Measurements from ENCODE around the gene TLR8. TPM values are rescaled to one million over a fixed set of nuclear protein-coding genes. Genes with fewer than 3 reads are reported as not detected.

The TLR8 gene
- polyA plus RNA-seq, 2 donors: 0.02 to 0.08 TPM

GRCh38 chrX:12894074-12895030, 12.1 kb upstream of the TLR8 start:
- no peak overlapping the region for H3K27ac ChIP-seq (ENCODE audit: low read depth in 2 of 2, low read length in 1 of 2)
- no peak overlapping the region for H3K4me3 ChIP-seq (ENCODE audit: low read depth in 1 of 2, low read length in 2 of 2)
- no peaks in the 10 kb centered on the region for H3K27me3 ChIP-seq (ENCODE audit: control insufficient read depth in 1 of 2, insufficient read depth in 2 of 2, low read length in 2 of 2)
- 34 to 51% methylated on average over 12 of the region's 12 CpGs for WGBS, 2 donors
- no peaks in the 10 kb centered on the region for H3K9me3 ChIP-seq (ENCODE audit: control insufficient read depth in 2 of 2, insufficient read depth in 1 of 2, low read depth in 1 of 2, low read length in 1 of 2)
- H3K36me3 ChIP-seq (ENCODE audit: control insufficient read depth in 2 of 2, insufficient read depth in 2 of 2, low read length in 1 of 2): no peaks in the 10 kb centered on the region
- H3K4me1 ChIP-seq (ENCODE audit: control insufficient read depth in 2 of 2, insufficient read depth in 2 of 2, low read length in 1 of 2): no peaks in the 10 kb centered on the region

GRCh38 chrX:12895866-12896265, 10.6 kb upstream of the TLR8 start:
- Histone ChIP-seq H3K27ac (ENCODE audit: low read depth in 2 of 2, low read length in 1 of 2) (no peak overlapping the region), H3K36me3 (ENCODE audit: control insufficient read depth in 2 of 2, insufficient read depth in 2 of 2, low read length in 1 of 2) (no peaks in the 10 kb centered on the region)
- 48 to 50% methylated on average over 2 of the region's 2 CpGs for whole genome bisulfite sequencing, 2 donors

DNA sequence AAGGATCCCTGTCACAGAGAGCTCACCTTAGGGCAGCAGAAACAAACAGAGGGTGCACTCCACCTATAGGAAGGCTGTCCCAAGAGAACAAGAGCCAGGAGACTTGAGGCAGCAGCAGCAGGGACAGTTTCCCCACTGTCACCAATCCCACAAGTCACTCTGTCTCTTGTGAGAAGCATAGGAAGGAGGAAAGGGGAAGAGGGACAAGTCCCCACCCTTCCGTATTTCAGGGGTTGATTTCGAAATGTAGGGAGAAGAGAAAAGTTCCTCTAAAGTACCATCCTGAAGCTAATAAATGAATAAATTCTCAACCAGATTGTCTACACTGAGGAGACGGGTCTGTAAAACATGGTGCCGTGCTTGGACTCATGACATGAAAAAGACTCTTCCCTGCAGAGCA, 9.5 kb upstream of the TLR8 start:
- Histone ChIP-seq H3K9me3 (ENCODE audit: control insufficient read depth in 2 of 2, insufficient read depth in 1 of 2, low read depth in 1 of 2, low read length in 1 of 2) (no peaks in the 10 kb centered on the region), H3K4me1 (ENCODE audit: control insufficient read depth in 2 of 2, insufficient read depth in 2 of 2, low read length in 1 of 2) (no peaks in the 10 kb centered on the region), H3K4me3 (ENCODE audit: low read depth in 1 of 2, low read length in 2 of 2) (no peak overlapping the region), H3K27ac (ENCODE audit: low read depth in 2 of 2, low read length in 1 of 2) (no peak overlapping the region), H3K27me3 (ENCODE audit: control insufficient read depth in 1 of 2, insufficient read depth in 2 of 2, low read length in 2 of 2) (no peaks in the 10 kb centered on the region), H3K36me3 (ENCODE audit: control insufficient read depth in 2 of 2, insufficient read depth in 2 of 2, low read length in 1 of 2) (no peaks in the 10 kb centered on the region)
- 84 to 93% methylated on average over 4 of the region's 4 CpGs for WGBS, 2 donors

More at GRCh38 chrX:12895866-12896265, 10.6 kb upstream of the TLR8 start:
- Histone ChIP-seq H3K4me3 (ENCODE audit: low read depth in 1 of 2, low read length in 2 of 2) (no peak overlapping the region), H3K27me3 (ENCODE audit: control insufficient read depth in 1 of 2, insufficient read depth in 2 of 2, low read length in 2 of 2) (no peaks in the 10 kb centered on the region), H3K9me3 (ENCODE audit: control insufficient read depth in 2 of 2, insufficient read depth in 1 of 2, low read depth in 1 of 2, low read length in 1 of 2) (no peaks in the 10 kb centered on the region), H3K4me1 (ENCODE audit: control insufficient read depth in 2 of 2, insufficient read depth in 2 of 2, low read length in 1 of 2) (no peaks in the 10 kb centered on the region)

- H3K27me3 ChIP-seq (ENCODE audit: control insufficient read depth in 1 of 2, insufficient read depth in 2 of 2, low read length in 2 of 2): no peaks in the 10 kb centered on the region
- no peak overlapping the region for H3K4me3 ChIP-seq (ENCODE audit: low read depth in 1 of 2, low read length in 2 of 2)
- H3K9me3 ChIP-seq (ENCODE audit: control insufficient read depth in 2 of 2, insufficient read depth in 1 of 2, low read depth in 1 of 2, low read length in 1 of 2): no peaks in the 10 kb centered on the region
- no peaks in the 10 kb centered on the region for H3K36me3 ChIP-seq (ENCODE audit: control insufficient read depth in 2 of 2, insufficient read depth in 2 of 2, low read length in 1 of 2)
- WGBS, 2 donors: 87 to 93% methylated on average over 5 of the region's 5 CpGs
- no peak overlapping the region for H3K27ac ChIP-seq (ENCODE audit: low read depth in 2 of 2, low read length in 1 of 2)
- no peaks in the 10 kb centered on the region for H3K4me1 ChIP-seq (ENCODE audit: control insufficient read depth in 2 of 2, insufficient read depth in 2 of 2, low read length in 1 of 2)
Measured at GRCh38 chrX:12898073-12898472, 8.3 kb upstream of the TLR8 start.

GRCh38 chrX:12899506-12899905, 6.9 kb upstream of the TLR8 start:
- H3K36me3 ChIP-seq (ENCODE audit: control insufficient read depth in 2 of 2, insufficient read depth in 2 of 2, low read length in 1 of 2): no peaks in the 10 kb centered on the region
- H3K9me3 ChIP-seq (ENCODE audit: control insufficient read depth in 2 of 2, insufficient read depth in 1 of 2, low read depth in 1 of 2, low read length in 1 of 2): no peaks in the 10 kb centered on the region
- WGBS, 2 donors: 52 to 58% methylated on average over 7 of the region's 7 CpGs
- no peak overlapping the region for H3K27ac ChIP-seq (ENCODE audit: low read depth in 2 of 2, low read length in 1 of 2)
- H3K4me1 ChIP-seq (ENCODE audit: control insufficient read depth in 2 of 2, insufficient read depth in 2 of 2, low read length in 1 of 2): no peaks in the 10 kb centered on the region
- H3K4me3 ChIP-seq (ENCODE audit: low read depth in 1 of 2, low read length in 2 of 2): no peak overlapping the region
- H3K27me3 ChIP-seq (ENCODE audit: control insufficient read depth in 1 of 2, insufficient read depth in 2 of 2, low read length in 2 of 2): no peaks in the 10 kb centered on the region

- Histone ChIP-seq H3K36me3 (ENCODE audit: control insufficient read depth in 2 of 2, insufficient read depth in 2 of 2, low read length in 1 of 2) (no peaks in the 10 kb centered on the region), H3K4me3 (ENCODE audit: low read depth in 1 of 2, low read length in 2 of 2) (no peak overlapping the region), H3K4me1 (ENCODE audit: control insufficient read depth in 2 of 2, insufficient read depth in 2 of 2, low read length in 1 of 2) (no peaks in the 10 kb centered on the region), H3K27me3 (ENCODE audit: control insufficient read depth in 1 of 2, insufficient read depth in 2 of 2, low read length in 2 of 2) (no peaks in the 10 kb centered on the region), H3K27ac (ENCODE audit: low read depth in 2 of 2, low read length in 1 of 2) (no peak overlapping the region), H3K9me3 (ENCODE audit: control insufficient read depth in 2 of 2, insufficient read depth in 1 of 2, low read depth in 1 of 2, low read length in 1 of 2) (no peaks in the 10 kb centered on the region)
- WGBS, 2 donors: 14 to 17% methylated on average over 10 of the region's 10 CpGs
Measured at GRCh38 chrX:12901486-12901885, 4.9 kb upstream of the TLR8 start.

DNA sequence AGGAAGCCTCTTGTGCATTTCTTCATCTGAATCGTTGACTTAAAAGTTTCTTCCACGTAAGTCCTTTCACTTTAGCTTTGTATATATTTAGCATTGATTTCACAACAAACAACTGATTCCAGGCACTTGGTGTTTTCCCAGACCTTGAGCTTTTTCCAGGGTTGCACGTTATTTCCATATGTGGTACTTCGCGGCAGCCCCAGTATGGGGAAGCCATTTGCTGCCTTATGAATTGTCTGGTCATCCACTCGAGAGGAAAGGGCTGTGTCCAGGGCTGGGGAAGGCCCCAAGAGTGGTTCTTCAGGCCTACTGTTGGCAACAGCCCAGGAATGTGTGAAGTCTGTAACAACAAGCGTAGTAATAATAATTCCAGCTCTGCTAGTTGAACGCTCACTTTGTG, 2.8 kb upstream of the TLR8 start:
- 63 to 67% methylated on average over 8 of the region's 8 CpGs for WGBS, 2 donors
- Histone ChIP-seq H3K27ac (ENCODE audit: low read depth in 2 of 2, low read length in 1 of 2) (no peak overlapping the region), H3K27me3 (ENCODE audit: control insufficient read depth in 1 of 2, insufficient read depth in 2 of 2, low read length in 2 of 2) (no peaks in the 10 kb centered on the region), H3K9me3 (ENCODE audit: control insufficient read depth in 2 of 2, insufficient read depth in 1 of 2, low read depth in 1 of 2, low read length in 1 of 2) (no peaks in the 10 kb centered on the region), H3K4me3 (ENCODE audit: low read depth in 1 of 2, low read length in 2 of 2) (no peak overlapping the region), H3K36me3 (ENCODE audit: control insufficient read depth in 2 of 2, insufficient read depth in 2 of 2, low read length in 1 of 2) (no peaks in the 10 kb centered on the region), H3K4me1 (ENCODE audit: control insufficient read depth in 2 of 2, insufficient read depth in 2 of 2, low read length in 1 of 2) (no peaks in the 10 kb centered on the region)

DNA sequence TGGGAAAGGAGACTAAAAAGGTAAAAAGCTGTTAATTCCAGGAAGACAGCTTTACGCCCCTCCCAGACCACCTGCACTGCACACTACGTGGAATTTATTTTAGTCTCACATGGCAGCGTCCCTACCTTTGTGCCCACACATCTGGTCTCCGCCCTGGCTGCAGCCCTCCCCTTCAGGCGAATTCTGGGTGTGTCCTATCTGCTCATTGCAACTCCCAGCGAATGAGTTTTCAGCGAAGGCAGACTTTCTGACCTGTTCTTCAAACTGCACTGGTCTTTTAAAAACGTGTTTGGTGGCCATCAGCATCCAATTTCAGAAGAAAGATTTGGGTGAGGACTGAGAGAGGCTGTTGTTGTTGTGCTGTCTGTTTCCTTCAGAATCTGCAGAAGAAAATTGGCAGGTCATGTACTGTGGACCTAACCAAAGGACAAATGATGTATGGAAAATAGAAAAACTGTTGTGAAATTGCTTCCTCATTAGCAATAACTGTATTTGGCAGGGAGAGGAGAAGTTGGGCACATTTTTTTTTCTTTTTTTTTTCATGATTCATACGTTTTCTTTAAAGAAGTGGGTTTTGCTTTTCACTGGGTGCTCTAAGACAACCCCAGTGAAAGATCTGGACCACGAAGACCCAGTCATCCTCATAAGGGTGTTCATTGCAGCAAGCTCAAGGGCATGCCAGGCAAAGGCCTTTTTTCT, 4.2 kb downstream of the TLR8 start:
- no peak overlapping the region for H3K4me3 ChIP-seq (ENCODE audit: low read depth in 1 of 2, low read length in 2 of 2)
- no peaks in the 10 kb centered on the region for H3K36me3 ChIP-seq (ENCODE audit: control insufficient read depth in 2 of 2, insufficient read depth in 2 of 2, low read length in 1 of 2)
- no peaks in the 10 kb centered on the region for H3K9me3 ChIP-seq (ENCODE audit: control insufficient read depth in 2 of 2, insufficient read depth in 1 of 2, low read depth in 1 of 2, low read length in 1 of 2)
- H3K27me3 ChIP-seq (ENCODE audit: control insufficient read depth in 1 of 2, insufficient read depth in 2 of 2, low read length in 2 of 2): no peaks in the 10 kb centered on the region
- WGBS, 2 donors: 38 to 45% methylated on average over 10 of the region's 10 CpGs
- H3K27ac ChIP-seq (ENCODE audit: low read depth in 2 of 2, low read length in 1 of 2): no peak overlapping the region
- H3K4me1 ChIP-seq (ENCODE audit: control insufficient read depth in 2 of 2, insufficient read depth in 2 of 2, low read length in 1 of 2): no peaks in the 10 kb centered on the region

DNA sequence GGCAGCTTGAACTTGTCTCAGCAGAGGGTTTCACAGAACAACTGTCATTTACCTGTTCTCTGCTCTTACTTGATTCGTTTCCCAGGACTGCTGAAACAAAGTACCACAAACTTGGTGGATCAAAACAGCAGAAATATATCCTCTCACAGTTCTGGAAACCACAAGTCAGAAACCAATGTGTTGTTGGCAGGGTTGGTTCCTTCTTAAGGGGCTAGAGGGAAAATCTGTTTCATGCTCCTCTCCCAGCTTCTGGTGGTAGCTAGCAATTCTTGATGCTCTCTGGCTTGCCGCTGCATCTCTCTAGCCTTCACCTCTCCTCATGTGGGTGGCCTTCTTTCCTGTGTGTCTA, 4.7 kb downstream of the TLR8 start:
- H3K27me3 ChIP-seq (ENCODE audit: control insufficient read depth in 1 of 2, insufficient read depth in 2 of 2, low read length in 2 of 2): no peaks in the 10 kb centered on the region
- 69 to 78% methylated on average over 2 of the region's 2 CpGs for WGBS, 2 donors
- H3K9me3 ChIP-seq (ENCODE audit: control insufficient read depth in 2 of 2, insufficient read depth in 1 of 2, low read depth in 1 of 2, low read length in 1 of 2): no peaks in the 10 kb centered on the region
- no peaks in the 10 kb centered on the region for H3K4me1 ChIP-seq (ENCODE audit: control insufficient read depth in 2 of 2, insufficient read depth in 2 of 2, low read length in 1 of 2)
- no peak overlapping the region for H3K27ac ChIP-seq (ENCODE audit: low read depth in 2 of 2, low read length in 1 of 2)
- no peak overlapping the region for H3K4me3 ChIP-seq (ENCODE audit: low read depth in 1 of 2, low read length in 2 of 2)
- no peaks in the 10 kb centered on the region for H3K36me3 ChIP-seq (ENCODE audit: control insufficient read depth in 2 of 2, insufficient read depth in 2 of 2, low read length in 1 of 2)
